ENCODE results near the gene TRPM2.

- TF ChIP-seq NFE2L2 (IDR thresholded peaks at IDR 0.05; ENCODE audit: low read depth, low read length) (no peak), POLR2A (IDR thresholded peaks at IDR 0.05; ENCODE audit: low read depth, low read length) (no peak), SMC3 (IDR thresholded peaks at IDR 0.05; ENCODE audit: low read depth, low read length) (no peak), BHLHE40 (IDR thresholded peaks at IDR 0.05; ENCODE audit: low read depth, low read length) (no peak), CHD1 (IDR thresholded peaks at IDR 0.05; ENCODE audit: low read depth, low read length) (no peak), CEBPB (IDR thresholded peaks at IDR 0.05; ENCODE audit: low read depth, low read length) (no peak), RFX5 (IDR thresholded peaks at IDR 0.05; ENCODE audit: low read depth, low read length) (no peak), RAD21 (IDR thresholded peaks at IDR 0.05; ENCODE audit: low read length) (no peak), MXI1 (IDR thresholded peaks at IDR 0.05; ENCODE audit: borderline replicate concordance, low read depth, low read length) (no peak), RCOR1 (IDR thresholded peaks at IDR 0.05; ENCODE audit: insufficient replicate concordance, low read length) (no peak)
- TF ChIP-seq, protein P1, sequence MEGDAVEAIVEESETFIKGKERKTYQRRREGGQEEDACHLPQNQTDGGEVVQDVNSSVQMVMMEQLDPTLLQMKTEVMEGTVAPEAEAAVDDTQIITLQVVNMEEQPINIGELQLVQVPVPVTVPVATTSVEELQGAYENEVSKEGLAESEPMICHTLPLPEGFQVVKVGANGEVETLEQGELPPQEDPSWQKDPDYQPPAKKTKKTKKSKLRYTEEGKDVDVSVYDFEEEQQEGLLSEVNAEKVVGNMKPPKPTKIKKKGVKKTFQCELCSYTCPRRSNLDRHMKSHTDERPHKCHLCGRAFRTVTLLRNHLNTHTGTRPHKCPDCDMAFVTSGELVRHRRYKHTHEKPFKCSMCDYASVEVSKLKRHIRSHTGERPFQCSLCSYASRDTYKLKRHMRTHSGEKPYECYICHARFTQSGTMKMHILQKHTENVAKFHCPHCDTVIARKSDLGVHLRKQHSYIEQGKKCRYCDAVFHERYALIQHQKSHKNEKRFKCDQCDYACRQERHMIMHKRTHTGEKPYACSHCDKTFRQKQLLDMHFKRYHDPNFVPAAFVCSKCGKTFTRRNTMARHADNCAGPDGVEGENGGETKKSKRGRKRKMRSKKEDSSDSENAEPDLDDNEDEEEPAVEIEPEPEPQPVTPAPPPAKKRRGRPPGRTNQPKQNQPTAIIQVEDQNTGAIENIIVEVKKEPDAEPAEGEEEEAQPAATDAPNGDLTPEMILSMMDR (conservative IDR thresholded peaks at IDR 0.05; ENCODE audit: low read depth, low read length), result no peak
- TF ChIP-seq, protein P2, sequence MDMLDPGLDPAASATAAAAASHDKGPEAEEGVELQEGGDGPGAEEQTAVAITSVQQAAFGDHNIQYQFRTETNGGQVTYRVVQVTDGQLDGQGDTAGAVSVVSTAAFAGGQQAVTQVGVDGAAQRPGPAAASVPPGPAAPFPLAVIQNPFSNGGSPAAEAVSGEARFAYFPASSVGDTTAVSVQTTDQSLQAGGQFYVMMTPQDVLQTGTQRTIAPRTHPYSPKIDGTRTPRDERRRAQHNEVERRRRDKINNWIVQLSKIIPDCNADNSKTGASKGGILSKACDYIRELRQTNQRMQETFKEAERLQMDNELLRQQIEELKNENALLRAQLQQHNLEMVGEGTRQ (IDR thresholded peaks at IDR 0.05; ENCODE audit: low read depth, low read length), result no peak
These were observed 124.8 kb downstream of the TRPM2 start for GRCh38 chr21:44478124-44478800.

Measured in IMR-90 (cell line).